ENCODE data around the gene NFATC2IP. TPM values are rescaled to one million over a fixed set of nuclear protein-coding genes. Genes with fewer than 3 reads are reported as not detected.

The NFATC2IP gene
- total and polyA plus RNA-seq, 2 of the 13 experiments (the other 11 are each of a cell fraction or from before 2014, with no cell fraction given), result 32.1 to 48.5 TPM

GRCh38 chr16:28925386-28926228 lies 25.1 kb upstream of the NFATC2IP start (continued):
- TF ChIP-seq ZNF503 (CRISPR knock-in tag; IDR thresholded peaks at IDR 0.05) (0 out of 2 replicates have a peak, but pooled peaks have one; percentile 41), ZIK1 (CRISPR knock-in tag; IDR thresholded peaks at IDR 0.05; ENCODE audit: borderline replicate concordance, low read depth) (0 out of 2 replicates have a peak, but pooled peaks have one; percentile 14), LCORL (IDR thresholded peaks at IDR 0.05) (no peak), LCORL (CRISPR knock-in tag; IDR thresholded peaks at IDR 0.05) (peak; percentile 49; the same call in 1 of the 2 replicates), ZNF703 (CRISPR knock-in tag; IDR thresholded peaks at IDR 0.05; ENCODE audit: borderline replicate concordance) (no peak), HNF4G (IDR thresholded peaks at IDR 0.05; ENCODE audit: borderline replicate concordance, low read depth, low read length) (no peak), HNF4G (CRISPR knock-in tag; IDR thresholded peaks at IDR 0.05; ENCODE audit: borderline replicate concordance, low read depth) (0 out of 2 replicates have a peak, but pooled peaks have one; percentile 23), FOXA1 (IDR thresholded peaks at IDR 0.05) (no peak), FOXA1 (CRISPR knock-in tag; IDR thresholded peaks at IDR 0.05) (peak; percentile 9; the same call in 1 of the 2 replicates), RBAK (CRISPR knock-in tag; IDR thresholded peaks at IDR 0.05) (no peak), ZNF232 (CRISPR knock-in tag; IDR thresholded peaks at IDR 0.05; ENCODE audit: borderline replicate concordance) (peak; percentile 59; the same call in 1 of the 2 replicates), ZBTB46 (CRISPR knock-in tag; IDR thresholded peaks at IDR 0.05; ENCODE audit: borderline replicate concordance) (no peak), ZNF670 (CRISPR knock-in tag; IDR thresholded peaks at IDR 0.05; ENCODE audit: borderline replicate concordance) (no peak), PITX1 (CRISPR knock-in tag; IDR thresholded peaks at IDR 0.05) (peak; percentile 60; the same call in 1 of the 2 replicates), FOSL2 (CRISPR knock-in tag; IDR thresholded peaks at IDR 0.05) (peak; percentile 4; the same call in 1 of the 2 replicates), KLF6 (CRISPR knock-in tag; IDR thresholded peaks at IDR 0.05) (peak; percentile 62; the same call in 1 of the 2 replicates), ZNF776 (CRISPR knock-in tag; IDR thresholded peaks at IDR 0.05) (no peak), PAWR (CRISPR knock-in tag; IDR thresholded peaks at IDR 0.05; ENCODE audit: borderline replicate concordance) (no peak), ZNF431 (CRISPR knock-in tag; IDR thresholded peaks at IDR 0.05; ENCODE audit: borderline replicate concordance, low read depth) (peak; percentile 81), SMAD1 (CRISPR knock-in tag; IDR thresholded peaks at IDR 0.05; ENCODE audit: borderline replicate concordance, low read depth) (peak; percentile 42; the same call in 1 of the 2 replicates), ZNF446 (CRISPR knock-in tag; IDR thresholded peaks at IDR 0.05) (no peak; the same call in 1 of the 2 replicates), BCLAF1 (IDR thresholded peaks at IDR 0.05) (no peak), ZNF878 (CRISPR knock-in tag; IDR thresholded peaks at IDR 0.05) (no peak), ZNF567 (CRISPR knock-in tag; IDR thresholded peaks at IDR 0.05; ENCODE audit: borderline replicate concordance) (peak; percentile 96)

All from HepG2 (cell line).